Fibroblast of lung (primary cell): ENCODE results near the gene DCTN4. TPM values are rescaled to one million over a fixed set of nuclear protein-coding genes. Genes with fewer than 3 reads are reported as not detected.

Experiments
- DNase-seq, 2 donors: peaks; one replicate each; pipeline versions ENCODE4 v3.0.0 to v3.0.0-alpha.2; 2010; ENCODE audit warnings: low read depth in 2 of 2
- H2AFZ ChIP-seq: 2 replicates; pipeline ENCODE4 v1.5.1; 2012; ENCODE audit warnings: low read length, control low read depth, inconsistent platforms
- H3K27ac ChIP-seq: 2 replicates; pipeline ENCODE4 v1.5.1; 2011; ENCODE audit warnings: low read length, control low read depth; ENCODE audit not compliant: insufficient read depth
- H3K27me3 ChIP-seq: 2 replicates; pipeline ENCODE4 v1.5.1; 2011; ENCODE audit warnings: mild to moderate bottlenecking, low read length; ENCODE audit not compliant: control insufficient read depth, insufficient read depth
- H3K36me3 ChIP-seq: 2 replicates; pipeline ENCODE4 v1.5.1; 2011; ENCODE audit warnings: low read length; ENCODE audit not compliant: control insufficient read depth, insufficient read depth
- H3K4me1 ChIP-seq: 2 replicates; pipeline ENCODE4 v1.5.1; 2011; ENCODE audit warnings: low read length; ENCODE audit not compliant: control insufficient read depth, insufficient read depth; ENCODE audit errors: extremely low read depth
- H3K4me2 ChIP-seq: 2 replicates; pipeline ENCODE4 v1.5.1; 2011; ENCODE audit warnings: low read length, control low read depth; ENCODE audit not compliant: insufficient read depth; ENCODE audit errors: extremely low read depth
- H3K4me3 ChIP-seq, 4 experiments: fragments of 200-600 bp in 1 of 4; sonication (generic) in 1 of 4; replicated peaks in 1 of 4; 2 replicates each; pipeline ENCODE4 v1.5.1; 2011 to 2016; ENCODE audit warnings: low read length in 4 of 4, low read depth in 3 of 4, mild to moderate bottlenecking in 3 of 4, control low read depth in 2 of 4, inconsistent platforms in 1 of 4, mixed read lengths in 1 of 4; ENCODE audit not compliant: insufficient read depth in 1 of 4; ENCODE audit errors: control extremely low read depth in 1 of 4
- H3K79me2 ChIP-seq: 2 replicates; pipeline ENCODE4 v1.5.1; 2012; ENCODE audit warnings: mild to moderate bottlenecking, low read length, inconsistent platforms; ENCODE audit not compliant: control insufficient read depth, insufficient read depth
- H3K9ac ChIP-seq: 2 replicates; pipeline ENCODE4 v1.5.1; 2011; ENCODE audit warnings: mild to moderate bottlenecking, low read length, control low read depth; ENCODE audit not compliant: insufficient read depth
- H3K9me3 ChIP-seq: 2 replicates; pipeline ENCODE4 v1.5.1; 2012; ENCODE audit warnings: low read depth, low read length; ENCODE audit not compliant: control insufficient read depth, insufficient read depth
- H4K20me1 ChIP-seq: 2 replicates; pipeline ENCODE4 v1.5.1; 2011; ENCODE audit warnings: low read length; ENCODE audit not compliant: control insufficient read depth, insufficient read depth; ENCODE audit errors: extremely low read depth
- CTCF ChIP-seq, 2 donors: IDR thresholded peaks in 1 of 2; conservative IDR thresholded peaks in 1 of 2; 1 replicate in 1 of 2; 2 replicates in 1 of 2; pipeline ENCODE4 v1.5.1; 2011 to 2012; ENCODE audit warnings: low read length in 2 of 2, control low read depth in 1 of 2, inconsistent platforms in 1 of 2, low read depth in 1 of 2, mild to moderate bottlenecking in 1 of 2
- EZH2 ChIP-seq: IDR thresholded peaks from 2 replicates; pipeline ENCODE4 v1.5.1; 2012; ENCODE audit warnings: low read length, control low read depth, mild to moderate bottlenecking; ENCODE audit errors: missing control alignments
- polyA plus RNA-seq, 2 donors: library from polyadenylated mRNA; depleted of rRNA in 1 of 2; stranded (reverse) in 1 of 2; unstranded in 1 of 2; fragments of >200 nt; gene quantifications; 2 replicates each; pipeline ENCODE4 v1.2.1, GENCODE V29; 2011 to 2012; ENCODE audit warnings: missing spikeins in 1 of 2
- total RNA-seq: library from RNA; depleted of rRNA; stranded (reverse); fragments of >200 nt; gene quantifications from 2 replicates; pipeline ENCODE4 v1.2.1, GENCODE V29; 2014

DCTN4 gene
- total and polyA plus RNA-seq, 2 donors (not counting 1 experiment from before 2014, with no cell fraction given) = 60.0 to 67.2 TPM

DNA sequence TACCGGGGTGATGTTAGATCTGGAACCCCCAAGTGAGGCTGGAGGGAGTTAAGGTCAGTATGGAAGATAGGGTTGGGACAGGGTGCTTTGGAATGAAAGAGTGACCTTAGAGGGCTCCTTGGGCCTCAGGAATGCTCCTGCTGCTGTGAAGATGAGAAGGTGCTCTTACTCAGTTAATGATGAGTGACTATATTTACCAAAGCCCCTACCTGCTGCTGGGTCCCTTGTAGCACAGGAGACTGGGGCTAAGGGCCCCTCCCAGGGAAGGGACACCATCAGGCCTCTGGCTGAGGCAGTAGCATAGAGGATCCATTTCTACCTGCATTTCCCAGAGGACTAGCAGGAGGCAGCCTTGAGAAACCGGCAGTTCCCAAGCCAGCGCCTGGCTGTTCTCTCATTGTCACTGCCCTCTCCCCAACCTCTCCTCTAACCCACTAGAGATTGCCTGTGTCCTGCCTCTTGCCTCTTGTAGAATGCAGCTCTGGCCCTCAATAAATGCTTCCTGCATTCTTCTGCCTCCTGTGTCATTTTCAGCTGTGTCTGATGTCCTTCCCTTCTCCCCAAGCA is 100.0 kb downstream of the DCTN4 start:
- Histone ChIP-seq H3K36me3 (no peaks in the 10 kb centered on the region), H3K4me1 (peaks cover 12% of the 10 kb centered on the region), H3K4me3 (no peak overlapping the region), H4K20me1 (no peaks in the 10 kb centered on the region), H3K27me3 (peaks cover 15% of the 10 kb centered on the region), H2AFZ (no peak overlapping the region), H3K27ac (no peak overlapping the region), H3K9ac (no peak overlapping the region), H3K4me2 (no peak overlapping the region), H3K9me3 (no peaks in the 10 kb centered on the region), H3K79me2 (no peaks in the 10 kb centered on the region)
- no peak for DNase-seq
- no peak for TF ChIP-seq CTCF (conservative IDR thresholded peaks at IDR 0.05 in 1 of 2, IDR thresholded peaks at IDR 0.05 in 1 of 2; ENCODE audit: low read depth in 1 of 2, low read length in 2 of 2)
- TF ChIP-seq EZH2 = no peak

Other genes with a start within 250 kb of the DCTN4 start
- 5.6 and 6.6 TPM in 2 replicates for gene SYNPO, start 118.4 kb downstream of the DCTN4 start, total RNA-seq
- 9.8 and 10.5 TPM in 2 replicates for gene SYNPO, start 118.4 kb downstream of the DCTN4 start, polyA plus RNA-seq
- 0.33 and 0.77 TPM in 2 replicates for gene MYOZ3, start 97.8 kb downstream of the DCTN4 start, total RNA-seq
- 0.14 and 0.26 TPM in 2 replicates for gene MYOZ3, start 97.8 kb downstream of the DCTN4 start, polyA plus RNA-seq
- gene RBM22, start 58.0 kb downstream of the DCTN4 start, total RNA-seq = 14.1 and 15.4 TPM in 2 replicates
- gene RBM22, start 58.0 kb downstream of the DCTN4 start, polyA plus RNA-seq = 36.7 and 51.5 TPM in 2 replicates
- 34.9 and 59.9 TPM in 2 replicates for gene SMIM3, start 19.7 kb upstream of the DCTN4 start, total RNA-seq
- 69.9 and 78.7 TPM in 2 replicates for gene SMIM3, start 19.7 kb upstream of the DCTN4 start, polyA plus RNA-seq
- 0.17 TPM in 1 of 2 replicates, not detected in the other for gene IRGM, start 87.5 kb upstream of the DCTN4 start, total RNA-seq
- 0.17 TPM in 1 of 2 replicates, not detected in the other for gene IRGM, start 87.5 kb upstream of the DCTN4 start, polyA plus RNA-seq
- 8.0 and 9.9 TPM in 2 replicates for gene ZNF300, start 146.0 kb upstream of the DCTN4 start, total RNA-seq
- 5.2 TPM in 2 replicates for gene ZNF300, start 146.0 kb upstream of the DCTN4 start, polyA plus RNA-seq